HEK293 (cell line): ENCODE results near the gene CBX3.
"Not testable (repeated sequence)": the region's sequence is repeated elsewhere in the genome, so short reads cannot be mapped to it uniquely, and the experiment has no call there.

Source experiments
- CTCF ChIA-PET: fragments of 350-600 bp; formaldehyde crosslinking; extraction: SDS; loops from one replicate; lab custom pipeline; 2021; ENCODE audit warnings: antibody characterized with exemption; lab: Yijun Ruan, JAX
- POLR2A ChIA-PET: fragments of 300-600 bp; formaldehyde crosslinking; extraction: SDS; loops from one replicate; lab custom pipeline; 2020; ENCODE audit warnings: antibody characterized with exemption, inconsistent platforms; lab: Yijun Ruan, JAX
- H3K27ac ChIP-seq: fragments of 200-500 bp; sonication (Bioruptor generic); 2 replicates; pipeline ENCODE4 v1.5.1; 2014; ENCODE audit warnings: low read depth, low read length, control low read depth, inconsistent platforms; ENCODE audit errors: extremely low read depth
- H3K36me3 ChIP-seq, 2 experiments: fragments of 200-500 bp in 1 of 2; sonication (Bioruptor generic) in 1 of 2; 1 replicate in 1 of 2; 2 replicates in 1 of 2; pipeline ENCODE4 v1.5.1; 2014 to 2017; ENCODE audit warnings: inconsistent platforms in 2 of 2, low read length in 2 of 2; ENCODE audit not compliant: control insufficient read depth in 2 of 2, insufficient read depth in 1 of 2
- H3K4me1 ChIP-seq: fragments of 200-500 bp; sonication (Bioruptor generic); 2 replicates; pipeline ENCODE4 v1.5.1; 2014; ENCODE audit warnings: mild to moderate bottlenecking, low read length, inconsistent platforms; ENCODE audit not compliant: control insufficient read depth, insufficient read depth
- H3K4me3 ChIP-seq: 2 replicates; pipeline ENCODE4 v1.5.1; 2011; ENCODE audit warnings: low read depth, mild to moderate bottlenecking, control low read depth, low read length, moderate library complexity
- H3K9me3 ChIP-seq: fragments of 200-500 bp; sonication (Bioruptor generic); 2 replicates; pipeline ENCODE4 v1.5.1; 2014; ENCODE audit warnings: low read depth, low read length, inconsistent platforms; ENCODE audit not compliant: control insufficient read depth, insufficient read depth
- GLI4 ChIP-seq: fragments of 450-650 bp; formaldehyde crosslinking; IDR thresholded peaks from 2 replicates; pipeline ENCODE4 v1.5.1; 2016; ENCODE audit warnings: missing biosample characterization, missing genetic modification characterization
- GLIS1 ChIP-seq: fragments of 450-650 bp; formaldehyde crosslinking; IDR thresholded peaks from 2 replicates; pipeline ENCODE4 v1.5.1; 2016; ENCODE audit warnings: missing biosample characterization, missing genetic modification characterization
- KLF9 ChIP-seq: fragments of 450-650 bp; formaldehyde crosslinking; IDR thresholded peaks from 2 replicates; pipeline ENCODE4 v1.5.1; 2016; ENCODE audit warnings: missing biosample characterization, missing genetic modification characterization, low read depth
- MYNN ChIP-seq: fragments of 450-650 bp; formaldehyde crosslinking; IDR thresholded peaks from 2 replicates; pipeline ENCODE4 v1.5.1; 2016; ENCODE audit warnings: missing biosample characterization, missing genetic modification characterization, borderline replicate concordance
- PRDM10 ChIP-seq: fragments of 450-650 bp; formaldehyde crosslinking; IDR thresholded peaks from 2 replicates; pipeline ENCODE4 v1.5.1; 2016; ENCODE audit warnings: missing biosample characterization, missing genetic modification characterization
- ZBTB10 ChIP-seq: fragments of 450-650 bp; formaldehyde crosslinking; IDR thresholded peaks from 2 replicates; pipeline ENCODE4 v1.5.1; 2016; ENCODE audit warnings: missing biosample characterization, missing genetic modification characterization
- ZFHX2 ChIP-seq: fragments of 450-650 bp; formaldehyde crosslinking; conservative IDR thresholded peaks from 2 replicates; pipeline ENCODE4 v1.5.1; 2016; ENCODE audit warnings: missing biosample characterization, missing genetic modification characterization
- ZNF146 ChIP-seq: fragments of 450-650 bp; formaldehyde crosslinking; IDR thresholded peaks from 2 replicates; pipeline ENCODE4 v1.5.1; 2016; ENCODE audit warnings: missing biosample characterization, missing genetic modification characterization
- ZNF280C ChIP-seq: fragments of 450-650 bp; formaldehyde crosslinking; IDR thresholded peaks from 2 replicates; pipeline ENCODE4 v1.5.1; 2016; ENCODE audit warnings: missing biosample characterization, missing genetic modification characterization
- ZNF335 ChIP-seq: fragments of 450-650 bp; formaldehyde crosslinking; conservative IDR thresholded peaks from 2 replicates; pipeline ENCODE4 v1.5.1; 2016; ENCODE audit warnings: missing biosample characterization, missing genetic modification characterization
- ZNF354C ChIP-seq: fragments of 450-650 bp; formaldehyde crosslinking; IDR thresholded peaks from 2 replicates; pipeline ENCODE4 v1.5.1; 2016; ENCODE audit warnings: missing biosample characterization, missing genetic modification characterization, low read depth, borderline replicate concordance
- ZNF366 ChIP-seq: fragments of 450-650 bp; formaldehyde crosslinking; conservative IDR thresholded peaks from 2 replicates; pipeline ENCODE4 v1.5.1; 2016; ENCODE audit warnings: missing biosample characterization, missing genetic modification characterization
- ZNF48 ChIP-seq: fragments of 450-650 bp; formaldehyde crosslinking; IDR thresholded peaks from 2 replicates; pipeline ENCODE4 v1.5.1; 2016; ENCODE audit warnings: missing biosample characterization, missing genetic modification characterization
- ZNF580 ChIP-seq: fragments of 450-650 bp; formaldehyde crosslinking; IDR thresholded peaks from 2 replicates; pipeline ENCODE4 v1.5.1; 2016; ENCODE audit warnings: missing biosample characterization, missing genetic modification characterization
- ZNF624 ChIP-seq: fragments of 450-650 bp; formaldehyde crosslinking; IDR thresholded peaks from 2 replicates; pipeline ENCODE4 v1.5.1; 2017; ENCODE audit warnings: missing biosample characterization, missing genetic modification characterization
- ZSCAN23 ChIP-seq: fragments of 450-650 bp; formaldehyde crosslinking; IDR thresholded peaks from 2 replicates; pipeline ENCODE4 v1.5.1; 2016; ENCODE audit warnings: missing biosample characterization, missing genetic modification characterization

CBX3 gene

GRCh38 chr7:26160896-26161295 lies 40.6 kb upstream of the CBX3 start:
- H3K4me1 ChIP-seq = peaks cover 2% of the 10 kb centered on the region; the same call in 1 of the 2 replicates
- no peaks in the 10 kb centered on the region for H3K9me3 ChIP-seq
- CTCF ChIA-PET = interaction anchor here (0.7 to 1.1 kb wide), 2 partner anchors 11 to 70 kb away, joined by 3 to 5 read pairs; no protein-coding TSS in a partner anchor

GRCh38 chr7:26162431-26162830 lies 39.1 kb upstream of the CBX3 start:
- POLR2A ChIA-PET = no interaction called here
- no peaks in the 10 kb centered on the region for H3K9me3 ChIP-seq
- TF ChIP-seq MYNN (tag by site-specific recombination) = no peak
- no peak for TF ChIP-seq ZNF366 (tag by site-specific recombination)
- 0 out of 2 replicates have a peak, but pooled peaks have one; percentile 7 for TF ChIP-seq ZFHX2
- TF ChIP-seq ZBTB10 = no peak
- no peak for TF ChIP-seq ZSCAN23 (tag by site-specific recombination)
- no peak for TF ChIP-seq GLI4 (tag by site-specific recombination)
- TF ChIP-seq, all 188 proteins: peak for 1
- Histone ChIP-seq H3K4me3 (no peak overlapping the region), H3K4me1 (peaks cover 9% of the 10 kb centered on the region), H3K36me3 (no peaks in the 10 kb centered on the region), H3K27ac (no peak overlapping the region)
- CTCF ChIA-PET = no interaction called here

More at GRCh38 chr7:26160896-26161295, 40.6 kb upstream of the CBX3 start:
- TF ChIP-seq ZNF335 (tag by site-specific recombination) (no peak), ZNF280C (no peak), ZNF354C (no peak), ZNF624 (no peak), KLF9 (no peak), GLIS1 (tag by site-specific recombination) (no peak), ZNF48 (tag by site-specific recombination) (no peak), PRDM10 (no peak)
- H3K36me3 ChIP-seq = no peaks in the 10 kb centered on the region
- POLR2A ChIA-PET = interaction anchor here (0.6 to 1.0 kb wide), 4 partner anchors 9 to 71 kb away, joined by 3 to 12 read pairs (median 3); partner anchors contain the start of gene NFE2L3
- H3K4me3 ChIP-seq = no peak overlapping the region
- H3K27ac ChIP-seq = no peak overlapping the region

GRCh38 chr7:26163804-26164203 lies 37.7 kb upstream of the CBX3 start:
- POLR2A ChIA-PET, H3K36me3 ChIP-seq, H3K9me3 ChIP-seq, H3K4me3 ChIP-seq: not testable (repeated sequence)
- TF ChIP-seq ZNF580 (tag by site-specific recombination) (peak; percentile 76; the same call in 1 of the 2 replicates), ZNF146 (peak; percentile 94)
- TF ChIP-seq, all 188 proteins: peak for 2; not testable (repeated sequence) for 186
- H3K27ac ChIP-seq, CTCF ChIA-PET, H3K4me1 ChIP-seq: not testable (repeated sequence)
